HepG2 (cell line): ENCODE data around the gene EBF4. TPM values are rescaled to one million over a fixed set of nuclear protein-coding genes. Genes with fewer than 3 reads are reported as not detected.

Source experiments
- POLR2AphosphoS2 ChIP-seq: IDR thresholded peaks from 2 replicates; pipeline ENCODE4 v1.6.1; 2011; ENCODE audit warnings: low read depth, low read length, improper control_type of control experiment
- polyA plus RNA-seq, 8 experiments: library from polyadenylated mRNA; depleted of rRNA in 3 of 8; stranded (reverse) in 7 of 8; unstranded in 1 of 8; fragments of >200 nt; fragmentation: Illumina TruSeq in 4 of 8; extraction: Trizol in 4 of 8; gene quantifications; 2 replicates each; pipeline versions ENCODE4 v1.2.1 to v1.2.3, GENCODE V29; 2011 to 2016; ENCODE audit warnings: low read depth in 4 of 8, missing spikeins in 1 of 8, mixed read lengths in 1 of 8; ENCODE audit not compliant: insufficient read depth in 1 of 8
- total RNA-seq, 5 experiments: library from RNA; depleted of rRNA; stranded (reverse); fragments of >200 nt; fragmentation: Illumina TruSeq; extraction: Trizol; gene quantifications; 2 replicates each; pipeline ENCODE4 v1.2.3, GENCODE V29; 2016; ENCODE audit warnings: low read depth in 1 of 5
- TF ChIP-seq, protein P1 (sequence below): sonication (generic); formaldehyde crosslinking; IDR thresholded peaks from 2 replicates; pipeline ENCODE4 v1.5.1; 2020; ENCODE audit warnings: mild to moderate bottlenecking, missing genetic modification reagents, borderline replicate concordance
- TF ChIP-seq, protein P2 (sequence below): sonication (generic); formaldehyde crosslinking; IDR thresholded peaks from 2 replicates; pipeline ENCODE4 v1.4.0; 2020; ENCODE audit warnings: missing genetic modification reagents
- TF ChIP-seq, protein P3 (sequence below): sonication (generic); formaldehyde crosslinking; IDR thresholded peaks from 2 replicates; pipeline ENCODE4 v1.5.0; 2020; ENCODE audit warnings: mild to moderate bottlenecking, missing genetic modification reagents
- TF ChIP-seq, protein P4 (sequence below): IDR thresholded peaks from 2 replicates; pipeline ENCODE4 v1.6.1; 2016

The EBF4 gene
- total and polyA plus RNA-seq, 2 of the 13 experiments (the other 11 are each of a cell fraction or from before 2014, with no cell fraction given): 0.84 to 2.2 TPM

DNA sequence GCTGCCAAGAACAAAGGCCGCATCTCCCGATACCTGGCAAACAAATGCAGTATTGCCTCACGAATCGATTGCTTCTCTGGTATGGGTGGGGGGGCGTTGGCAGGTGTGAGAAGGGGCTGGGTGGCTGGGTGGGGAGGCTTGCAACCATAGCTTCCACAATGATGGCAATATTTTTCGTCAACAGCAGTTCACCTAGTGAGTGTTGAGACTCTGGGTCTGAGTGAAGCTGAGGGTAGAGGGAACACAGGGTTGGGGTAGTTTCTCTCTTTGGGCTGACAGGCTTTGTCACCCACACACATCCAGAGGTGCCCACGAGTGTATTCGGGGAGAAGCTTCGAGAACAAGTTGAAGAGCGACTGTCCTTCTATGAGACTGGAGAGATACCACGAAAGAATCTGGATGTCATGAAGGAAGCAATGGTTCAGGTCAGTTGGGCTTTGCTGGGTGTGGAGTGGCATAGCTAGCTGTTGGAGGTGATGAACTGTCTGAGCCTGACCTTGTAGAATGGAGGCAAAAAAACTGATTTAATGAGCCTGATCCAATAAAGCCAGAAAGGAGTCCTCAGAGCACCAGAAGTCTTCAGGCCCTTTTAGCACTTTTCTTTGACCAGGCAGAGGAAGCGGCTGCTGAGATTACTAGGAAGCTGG, 36.0 kb upstream of the EBF4 start (continued):
- TF ChIP-seq, protein P1, sequence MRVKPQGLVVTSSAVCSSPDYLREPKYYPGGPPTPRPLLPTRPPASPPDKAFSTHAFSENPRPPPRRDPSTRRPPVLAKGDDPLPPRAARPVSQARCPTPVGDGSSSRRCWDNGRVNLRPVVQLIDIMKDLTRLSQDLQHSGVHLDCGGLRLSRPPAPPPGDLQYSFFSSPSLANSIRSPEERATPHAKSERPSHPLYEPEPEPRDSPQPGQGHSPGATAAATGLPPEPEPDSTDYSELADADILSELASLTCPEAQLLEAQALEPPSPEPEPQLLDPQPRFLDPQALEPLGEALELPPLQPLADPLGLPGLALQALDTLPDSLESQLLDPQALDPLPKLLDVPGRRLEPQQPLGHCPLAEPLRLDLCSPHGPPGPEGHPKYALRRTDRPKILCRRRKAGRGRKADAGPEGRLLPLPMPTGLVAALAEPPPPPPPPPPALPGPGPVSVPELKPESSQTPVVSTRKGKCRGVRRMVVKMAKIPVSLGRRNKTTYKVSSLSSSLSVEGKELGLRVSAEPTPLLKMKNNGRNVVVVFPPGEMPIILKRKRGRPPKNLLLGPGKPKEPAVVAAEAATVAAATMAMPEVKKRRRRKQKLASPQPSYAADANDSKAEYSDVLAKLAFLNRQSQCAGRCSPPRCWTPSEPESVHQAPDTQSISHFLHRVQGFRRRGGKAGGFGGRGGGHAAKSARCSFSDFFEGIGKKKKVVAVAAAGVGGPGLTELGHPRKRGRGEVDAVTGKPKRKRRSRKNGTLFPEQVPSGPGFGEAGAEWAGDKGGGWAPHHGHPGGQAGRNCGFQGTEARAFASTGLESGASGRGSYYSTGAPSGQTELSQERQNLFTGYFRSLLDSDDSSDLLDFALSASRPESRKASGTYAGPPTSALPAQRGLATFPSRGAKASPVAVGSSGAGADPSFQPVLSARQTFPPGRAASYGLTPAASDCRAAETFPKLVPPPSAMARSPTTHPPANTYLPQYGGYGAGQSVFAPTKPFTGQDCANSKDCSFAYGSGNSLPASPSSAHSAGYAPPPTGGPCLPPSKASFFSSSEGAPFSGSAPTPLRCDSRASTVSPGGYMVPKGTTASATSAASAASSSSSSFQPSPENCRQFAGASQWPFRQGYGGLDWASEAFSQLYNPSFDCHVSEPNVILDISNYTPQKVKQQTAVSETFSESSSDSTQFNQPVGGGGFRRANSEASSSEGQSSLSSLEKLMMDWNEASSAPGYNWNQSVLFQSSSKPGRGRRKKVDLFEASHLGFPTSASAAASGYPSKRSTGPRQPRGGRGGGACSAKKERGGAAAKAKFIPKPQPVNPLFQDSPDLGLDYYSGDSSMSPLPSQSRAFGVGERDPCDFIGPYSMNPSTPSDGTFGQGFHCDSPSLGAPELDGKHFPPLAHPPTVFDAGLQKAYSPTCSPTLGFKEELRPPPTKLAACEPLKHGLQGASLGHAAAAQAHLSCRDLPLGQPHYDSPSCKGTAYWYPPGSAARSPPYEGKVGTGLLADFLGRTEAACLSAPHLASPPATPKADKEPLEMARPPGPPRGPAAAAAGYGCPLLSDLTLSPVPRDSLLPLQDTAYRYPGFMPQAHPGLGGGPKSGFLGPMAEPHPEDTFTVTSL (CRISPR knock-in tag): no peak
- TF ChIP-seq POLR2AphosphoS2: peak; percentile 0; the same call in 1 of the 2 replicates
- TF ChIP-seq, protein P2, sequence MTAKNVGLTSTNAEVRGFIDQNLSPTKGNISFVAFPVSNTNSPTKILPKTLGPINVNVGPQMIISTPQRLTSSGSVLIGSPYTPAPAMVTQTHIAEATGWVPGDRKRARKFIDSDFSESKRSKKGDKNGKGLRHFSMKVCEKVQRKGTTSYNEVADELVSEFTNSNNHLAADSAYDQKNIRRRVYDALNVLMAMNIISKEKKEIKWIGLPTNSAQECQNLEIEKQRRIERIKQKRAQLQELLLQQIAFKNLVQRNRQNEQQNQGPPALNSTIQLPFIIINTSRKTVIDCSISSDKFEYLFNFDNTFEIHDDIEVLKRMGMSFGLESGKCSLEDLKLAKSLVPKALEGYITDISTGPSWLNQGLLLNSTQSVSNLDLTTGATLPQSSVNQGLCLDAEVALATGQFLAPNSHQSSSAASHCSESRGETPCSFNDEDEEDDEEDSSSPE (CRISPR knock-in tag): no peak
- TF ChIP-seq, protein P3, sequence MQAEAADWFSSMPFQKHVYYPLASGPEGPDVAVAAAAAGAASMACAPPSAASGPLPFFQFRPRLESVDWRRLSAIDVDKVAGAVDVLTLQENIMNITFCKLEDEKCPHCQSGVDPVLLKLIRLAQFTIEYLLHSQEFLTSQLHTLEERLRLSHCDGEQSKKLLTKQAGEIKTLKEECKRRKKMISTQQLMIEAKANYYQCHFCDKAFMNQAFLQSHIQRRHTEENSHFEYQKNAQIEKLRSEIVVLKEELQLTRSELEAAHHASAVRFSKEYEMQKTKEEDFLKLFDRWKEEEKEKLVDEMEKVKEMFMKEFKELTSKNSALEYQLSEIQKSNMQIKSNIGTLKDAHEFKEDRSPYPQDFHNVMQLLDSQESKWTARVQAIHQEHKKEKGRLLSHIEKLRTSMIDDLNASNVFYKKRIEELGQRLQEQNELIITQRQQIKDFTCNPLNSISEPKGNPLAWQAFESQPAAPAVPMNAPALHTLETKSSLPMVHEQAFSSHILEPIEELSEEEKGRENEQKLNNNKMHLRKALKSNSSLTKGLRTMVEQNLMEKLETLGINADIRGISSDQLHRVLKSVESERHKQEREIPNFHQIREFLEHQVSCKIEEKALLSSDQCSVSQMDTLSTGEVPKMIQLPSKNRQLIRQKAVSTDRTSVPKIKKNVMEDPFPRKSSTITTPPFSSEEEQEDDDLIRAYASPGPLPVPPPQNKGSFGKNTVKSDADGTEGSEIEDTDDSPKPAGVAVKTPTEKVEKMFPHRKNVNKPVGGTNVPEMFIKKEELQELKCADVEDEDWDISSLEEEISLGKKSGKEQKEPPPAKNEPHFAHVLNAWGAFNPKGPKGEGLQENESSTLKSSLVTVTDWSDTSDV: no peak
- TF ChIP-seq, protein P4, sequence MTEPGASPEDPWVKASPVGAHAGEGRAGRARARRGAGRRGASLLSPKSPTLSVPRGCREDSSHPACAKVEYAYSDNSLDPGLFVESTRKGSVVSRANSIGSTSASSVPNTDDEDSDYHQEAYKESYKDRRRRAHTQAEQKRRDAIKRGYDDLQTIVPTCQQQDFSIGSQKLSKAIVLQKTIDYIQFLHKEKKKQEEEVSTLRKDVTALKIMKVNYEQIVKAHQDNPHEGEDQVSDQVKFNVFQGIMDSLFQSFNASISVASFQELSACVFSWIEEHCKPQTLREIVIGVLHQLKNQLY (CRISPR knock-in tag): no peak
- TF ChIP-seq, all 625 proteins: peak for 10
